Prostate gland (tissue), 2 donors: ENCODE results near the gene HACD2.

Experiments used
- POLR2A ChIP-seq: fragments of 450-650 bp; IDR thresholded peaks from one replicate; pipeline ENCODE4 v1.6.1; 2016; ENCODE audit warnings: antibody characterized with exemption, mild to moderate bottlenecking
- POLR2AphosphoS5 ChIP-seq: sonication (generic); formaldehyde crosslinking; IDR thresholded peaks from one replicate; pipeline ENCODE4 v1.6.1; 2017; ENCODE audit warnings: antibody characterized with exemption
- TF ChIP-seq, protein P1 (sequence below), 4 experiments: fragments of 200-600 bp in 2 of 4; fragments of 450-650 bp in 2 of 4; sonication (generic) in 2 of 4; IDR thresholded peaks; 1 replicate in 3 of 4; 2 replicates in 1 of 4; pipeline ENCODE4 v1.5.1; 2016 to 2019; ENCODE audit warnings: antibody characterized with exemption in 4 of 4, mild to moderate bottlenecking in 2 of 4, moderate library complexity in 2 of 4

DNA sequence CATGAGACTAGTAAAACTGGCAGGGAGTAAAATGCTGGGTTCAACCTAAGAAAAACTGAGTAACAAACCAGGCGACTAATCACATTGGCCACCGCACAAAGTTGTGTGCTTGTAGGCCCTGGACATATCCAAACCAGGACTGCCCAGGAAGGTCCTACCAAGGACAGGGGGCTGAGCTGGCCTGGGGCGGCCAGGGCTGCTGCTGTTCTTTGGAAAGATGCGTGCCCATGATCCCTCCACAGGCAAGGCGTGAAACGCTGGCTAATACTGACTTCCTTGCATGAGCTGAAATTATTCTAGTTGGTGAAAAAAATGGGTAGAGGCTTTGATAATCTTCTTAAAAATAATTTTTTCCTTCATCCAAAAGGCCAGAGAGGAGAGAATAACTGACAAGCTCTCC, 79.0 kb downstream of the HACD2 start:
- TF ChIP-seq, protein P1, sequence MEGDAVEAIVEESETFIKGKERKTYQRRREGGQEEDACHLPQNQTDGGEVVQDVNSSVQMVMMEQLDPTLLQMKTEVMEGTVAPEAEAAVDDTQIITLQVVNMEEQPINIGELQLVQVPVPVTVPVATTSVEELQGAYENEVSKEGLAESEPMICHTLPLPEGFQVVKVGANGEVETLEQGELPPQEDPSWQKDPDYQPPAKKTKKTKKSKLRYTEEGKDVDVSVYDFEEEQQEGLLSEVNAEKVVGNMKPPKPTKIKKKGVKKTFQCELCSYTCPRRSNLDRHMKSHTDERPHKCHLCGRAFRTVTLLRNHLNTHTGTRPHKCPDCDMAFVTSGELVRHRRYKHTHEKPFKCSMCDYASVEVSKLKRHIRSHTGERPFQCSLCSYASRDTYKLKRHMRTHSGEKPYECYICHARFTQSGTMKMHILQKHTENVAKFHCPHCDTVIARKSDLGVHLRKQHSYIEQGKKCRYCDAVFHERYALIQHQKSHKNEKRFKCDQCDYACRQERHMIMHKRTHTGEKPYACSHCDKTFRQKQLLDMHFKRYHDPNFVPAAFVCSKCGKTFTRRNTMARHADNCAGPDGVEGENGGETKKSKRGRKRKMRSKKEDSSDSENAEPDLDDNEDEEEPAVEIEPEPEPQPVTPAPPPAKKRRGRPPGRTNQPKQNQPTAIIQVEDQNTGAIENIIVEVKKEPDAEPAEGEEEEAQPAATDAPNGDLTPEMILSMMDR (IDR thresholded peaks at IDR 0.05), result no peak
- TF ChIP-seq POLR2AphosphoS5, result no peak
- TF ChIP-seq POLR2A, result no peak
